A549 treated with dexamethasone at 1 μM for 4 hours (cell line): Measurements from ENCODE around the gene SERTM2. TPM values are rescaled to one million over a fixed set of nuclear protein-coding genes. Genes with fewer than 3 reads are reported as not detected.

Experiments used
- total RNA-seq: library from RNA; stranded (reverse); fragments of 200-300 nt; extraction: Qiagen RNA extraction; gene quantifications from 5 replicates; pipeline ENCODE4 v1.2.3, GENCODE V29; 2022

Gene SERTM2
- not detected in 5 replicates for total RNA-seq

DNA sequence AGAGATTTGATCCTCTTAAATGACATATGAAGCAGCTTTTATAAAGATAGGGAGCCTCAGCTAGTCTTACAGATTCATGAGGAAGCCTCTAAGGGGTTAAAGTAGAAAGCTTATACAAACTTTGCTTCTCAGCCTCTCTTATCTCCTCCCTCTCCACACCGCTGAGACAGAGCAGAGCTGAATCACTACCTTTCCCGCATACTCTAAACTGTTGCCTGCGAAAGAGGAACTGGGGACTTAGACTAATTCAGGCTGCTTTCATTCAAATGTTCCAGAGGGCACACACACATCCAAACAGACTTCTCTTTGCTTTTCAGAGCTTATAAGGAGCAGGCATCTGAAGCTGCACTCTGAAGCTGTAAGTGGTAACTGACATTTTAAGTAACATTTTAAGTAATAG lies at the start of gene SERTM2:
SERTM2 (plus strand) TSS at position 169 of the 400 bp plus-strand sequence. CDS start 7,213 bp downstream, outside the sequence.

Other genes starting within 250 kb of the SERTM2 start
- 0.02 TPM in 1 of 5 replicates, not detected in the others for gene CAPN6, start 241.2 kb upstream of the SERTM2 start, total RNA-seq
- not detected in 5 replicates for gene DCX, start 99.5 kb upstream of the SERTM2 start, total RNA-seq
- gene ALG13, start 169.5 kb downstream of the SERTM2 start, total RNA-seq: 50.1 to 62.4 TPM (median 53.1 TPM) in 5 replicates